H7 (cell line): ENCODE measurements around the gene GPC5. TPM values are rescaled to one million over a fixed set of nuclear protein-coding genes. Genes with fewer than 3 reads are reported as not detected.
"Not testable (repeated sequence)": the region's sequence is repeated elsewhere in the genome, so short reads cannot be mapped to it uniquely, and the experiment has no call there.

ENCODE experiments used
- DNase-seq: peaks from one replicate; pipeline ENCODE4 v3.0.0; 2012
- H3K27me3 ChIP-seq: 2 replicates; pipeline ENCODE4 v1.6.0; 2011; ENCODE audit warnings: mild to moderate bottlenecking, low read length; ENCODE audit not compliant: control insufficient read depth, insufficient read depth
- H3K36me3 ChIP-seq: replicated peaks from 2 replicates; pipeline ENCODE4 v1.5.1; 2011; ENCODE audit warnings: low read length; ENCODE audit not compliant: control insufficient read depth, insufficient read depth
- H3K4me3 ChIP-seq: 2 replicates; pipeline ENCODE4 v1.5.1; 2011; ENCODE audit warnings: low read depth, mild to moderate bottlenecking, control low read depth, low read length, moderate library complexity; ENCODE audit not compliant: insufficient read depth
- total RNA-seq: library from RNA; depleted of rRNA; stranded (reverse); fragments of >200 nt; shearing (Covaris generic); gene quantifications from 2 replicates; pipeline ENCODE4 v1.2.3, GENCODE V29; 2014

GPC5 gene
- total RNA-seq, 1 experiment from 2014 or later: 0.07 TPM

GRCh38 chr13:92433386-92433785 lies 1035.0 kb downstream of the GPC5 start:
- H3K4me3 ChIP-seq: no peak overlapping the region
- H3K27me3 ChIP-seq: no peaks in the 10 kb centered on the region
- DNase-seq: no peak
- H3K36me3 ChIP-seq: no peaks in the 10 kb centered on the region

GRCh38 chr13:92433963-92434362 lies 1035.5 kb downstream of the GPC5 start:
- DNase-seq: no peak
- Histone ChIP-seq H3K36me3 (no peaks in the 10 kb centered on the region), H3K4me3 (no peak overlapping the region), H3K27me3 (no peaks in the 10 kb centered on the region)

GRCh38 chr13:92436924-92437323 lies 1038.5 kb downstream of the GPC5 start:
- H3K4me3 ChIP-seq: no peak overlapping the region
- H3K27me3 ChIP-seq: no peaks in the 10 kb centered on the region
- DNase-seq: no peak
- H3K36me3 ChIP-seq: no peaks in the 10 kb centered on the region

- H3K27me3 ChIP-seq: no peaks in the 10 kb centered on the region
- H3K4me3 ChIP-seq: no peak overlapping the region
- DNase-seq: no peak
- no peaks in the 10 kb centered on the region for H3K36me3 ChIP-seq
Observed at GRCh38 chr13:92444244-92444643, 1045.8 kb downstream of the GPC5 start.

GRCh38 chr13:92451060-92451459 lies 1052.6 kb downstream of the GPC5 start:
- no peak for DNase-seq
- H3K36me3 ChIP-seq: no peaks in the 10 kb centered on the region

GRCh38 chr13:92452840-92453239 lies 1054.4 kb downstream of the GPC5 start:
- Histone ChIP-seq H3K27me3 (no peaks in the 10 kb centered on the region), H3K4me3 (no peak overlapping the region), H3K36me3 (no peaks in the 10 kb centered on the region)
- no peak for DNase-seq

More at GRCh38 chr13:92451060-92451459, 1052.6 kb downstream of the GPC5 start:
- H3K27me3 ChIP-seq: no peaks in the 10 kb centered on the region
- H3K4me3 ChIP-seq: no peak overlapping the region

- Histone ChIP-seq H3K27me3 (no peaks in the 10 kb centered on the region), H3K4me3 (no peak overlapping the region), H3K36me3 (no peaks in the 10 kb centered on the region)
- no peak for DNase-seq
Observed at GRCh38 chr13:92459306-92459705, 1060.9 kb downstream of the GPC5 start.

- H3K36me3 ChIP-seq: no peaks in the 10 kb centered on the region
- no peak for DNase-seq
- no peak overlapping the region for H3K4me3 ChIP-seq
- no peaks in the 10 kb centered on the region for H3K27me3 ChIP-seq
Observed at GRCh38 chr13:92460479-92460878, 1062.1 kb downstream of the GPC5 start.

GRCh38 chr13:92461402-92461801 lies 1063.0 kb downstream of the GPC5 start:
- H3K27me3 ChIP-seq: no peaks in the 10 kb centered on the region
- H3K36me3 ChIP-seq: no peaks in the 10 kb centered on the region
- H3K4me3 ChIP-seq: no peak overlapping the region
- no peak for DNase-seq

- no peak overlapping the region for H3K4me3 ChIP-seq
- no peaks in the 10 kb centered on the region for H3K36me3 ChIP-seq
- no peak for DNase-seq
- H3K27me3 ChIP-seq: no peaks in the 10 kb centered on the region
Observed at GRCh38 chr13:92461831-92462230, 1063.4 kb downstream of the GPC5 start.

- Histone ChIP-seq H3K4me3 (no peak overlapping the region), H3K36me3 (no peaks in the 10 kb centered on the region), H3K27me3 (no peaks in the 10 kb centered on the region)
- no peak for DNase-seq
Observed at GRCh38 chr13:92463134-92463533, 1064.7 kb downstream of the GPC5 start.

- no peak overlapping the region for H3K4me3 ChIP-seq
- no peak for DNase-seq
- no peaks in the 10 kb centered on the region for H3K36me3 ChIP-seq
- no peaks in the 10 kb centered on the region for H3K27me3 ChIP-seq
Observed at GRCh38 chr13:92473765-92474475, 1075.5 kb downstream of the GPC5 start.

- no peaks in the 10 kb centered on the region for H3K27me3 ChIP-seq
- H3K36me3 ChIP-seq: no peaks in the 10 kb centered on the region
- DNase-seq: no peak
- no peak overlapping the region for H3K4me3 ChIP-seq
Observed at GRCh38 chr13:92480387-92480786, 1082.0 kb downstream of the GPC5 start.

GRCh38 chr13:92482790-92483189 lies 1084.4 kb downstream of the GPC5 start:
- not testable (repeated sequence) for H3K4me3 ChIP-seq, DNase-seq, H3K27me3 ChIP-seq, H3K36me3 ChIP-seq

- no peaks in the 10 kb centered on the region for H3K36me3 ChIP-seq
- no peak for DNase-seq
- H3K4me3 ChIP-seq: no peak overlapping the region
- no peaks in the 10 kb centered on the region for H3K27me3 ChIP-seq
Observed at GRCh38 chr13:92483894-92484293, 1085.5 kb downstream of the GPC5 start.

- no peak overlapping the region for H3K4me3 ChIP-seq
- no peak for DNase-seq
- no peaks in the 10 kb centered on the region for H3K27me3 ChIP-seq
- no peaks in the 10 kb centered on the region for H3K36me3 ChIP-seq
Observed at GRCh38 chr13:92487238-92487637, 1088.8 kb downstream of the GPC5 start.
